LoVo (cell line): ENCODE measurements around the gene STIM2.
A peak's percentile ranks its signal among the peaks of the same experiment; 100 is the strongest.

ENCODE experiments used
- DNase-seq: peaks from one replicate; pipeline ENCODE4 v3.0.0-alpha.2; 2016; ENCODE audit warnings: low spot score

Gene STIM2

DNA sequence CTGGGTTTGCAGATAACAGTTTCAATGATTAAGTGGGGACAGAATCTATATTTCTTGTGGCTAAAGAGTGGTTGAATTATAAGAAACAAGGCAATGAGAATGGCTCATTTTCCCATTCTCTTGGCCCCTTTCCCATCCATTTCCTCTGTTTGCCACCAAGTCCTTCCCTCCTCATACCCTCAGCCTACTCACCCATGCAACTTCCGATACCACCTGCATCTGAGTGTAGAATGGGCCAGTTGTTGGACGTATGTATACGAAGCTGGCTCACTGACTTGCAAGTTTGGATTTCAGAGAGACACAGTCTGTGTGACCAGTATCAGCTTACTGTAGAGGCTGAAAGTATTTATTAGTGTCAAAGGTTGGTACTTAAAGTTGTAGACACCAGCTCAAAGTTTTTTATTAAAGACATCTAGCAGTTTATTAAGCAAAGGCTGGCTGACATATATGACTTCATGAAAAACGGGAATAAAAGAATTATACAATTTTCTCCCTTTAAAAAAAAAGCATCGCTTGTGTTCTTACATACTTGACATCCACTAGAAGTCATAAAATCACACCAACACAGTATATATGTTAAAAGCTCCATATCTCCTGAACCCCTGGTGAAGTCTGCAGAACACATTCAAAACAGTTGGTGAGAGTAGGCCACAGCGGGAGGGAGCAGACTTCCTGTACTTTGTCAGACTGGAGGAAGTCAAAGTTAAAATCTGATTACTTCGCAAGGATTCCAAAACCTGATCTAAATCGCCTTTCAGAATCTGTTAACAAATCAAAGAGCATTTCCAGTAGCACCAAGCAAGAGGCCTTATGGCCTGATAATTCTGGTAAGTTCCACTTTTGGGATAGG, 22.4 kb upstream of the STIM2 start:
- DNase-seq = no peak

- DNase-seq = no peak
These were observed 21.6 kb upstream of the STIM2 start for GRCh38 chr4:26839016-26839415.

DNA sequence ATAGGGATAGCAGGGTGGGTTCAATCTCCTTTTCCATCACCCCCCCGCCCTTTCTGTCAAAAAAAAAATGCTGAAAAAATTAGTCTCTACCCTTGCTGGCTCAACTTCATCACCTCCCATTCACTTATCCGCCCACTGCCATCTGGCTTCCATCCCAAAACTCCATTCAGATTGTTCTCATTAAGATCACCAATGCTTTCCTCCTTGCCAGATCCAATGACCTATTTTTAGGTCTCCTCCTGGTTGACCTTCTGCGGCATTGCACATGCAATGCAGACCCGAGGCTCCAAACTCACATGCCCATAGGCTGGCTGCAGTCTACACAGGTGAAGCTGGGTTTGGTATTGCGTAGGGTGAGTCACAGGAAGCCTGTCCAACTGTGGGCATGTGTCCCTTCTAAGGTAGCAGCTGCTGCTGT, 21.1 kb upstream of the STIM2 start:
- no peak for DNase-seq

DNA sequence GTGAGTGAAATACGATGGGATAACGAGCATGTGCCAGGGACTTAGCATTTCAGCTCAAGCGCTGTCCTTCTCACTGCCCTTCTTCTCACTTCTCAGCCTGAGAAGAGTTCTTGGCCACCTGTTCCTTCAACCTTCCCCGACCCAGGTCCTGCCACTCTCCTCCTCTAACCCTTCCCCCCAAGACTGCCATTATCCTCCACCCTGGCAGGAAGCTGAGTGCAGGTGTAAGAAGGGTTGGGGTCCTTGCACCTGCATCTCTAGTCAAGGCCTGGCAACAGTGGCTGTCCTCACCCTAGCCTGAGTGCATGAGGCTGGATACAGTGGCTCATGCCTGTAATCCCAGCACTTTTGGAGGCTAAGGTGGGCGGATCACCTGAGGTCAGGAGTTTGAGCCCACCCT, 19.9 kb upstream of the STIM2 start:
- DNase-seq = no peak

GRCh38 chr4:26842911-26843310, 17.7 kb upstream of the STIM2 start:
- DNase-seq = no peak

GRCh38 chr4:26850528-26850927, 10.1 kb upstream of the STIM2 start:
- DNase-seq = no peak

DNA sequence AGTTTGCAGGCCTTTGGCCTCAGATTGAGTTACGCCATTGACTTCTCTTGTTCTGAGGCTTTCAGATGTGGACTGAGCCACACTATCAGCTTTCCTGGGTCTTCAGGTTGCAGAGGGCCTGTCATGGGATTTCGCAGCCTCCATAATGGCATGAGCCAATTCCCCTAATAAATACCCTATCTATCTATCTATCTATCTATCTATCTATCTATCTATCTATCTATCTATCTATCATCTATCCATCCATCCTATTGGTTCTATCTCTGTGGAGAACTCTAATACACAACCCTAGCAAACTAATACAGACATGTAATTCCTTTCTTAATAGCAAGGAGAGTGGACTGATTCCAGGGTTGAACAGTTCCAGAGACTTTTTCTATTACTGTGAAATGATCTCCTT, 9.5 kb upstream of the STIM2 start:
- no peak for DNase-seq

DNA sequence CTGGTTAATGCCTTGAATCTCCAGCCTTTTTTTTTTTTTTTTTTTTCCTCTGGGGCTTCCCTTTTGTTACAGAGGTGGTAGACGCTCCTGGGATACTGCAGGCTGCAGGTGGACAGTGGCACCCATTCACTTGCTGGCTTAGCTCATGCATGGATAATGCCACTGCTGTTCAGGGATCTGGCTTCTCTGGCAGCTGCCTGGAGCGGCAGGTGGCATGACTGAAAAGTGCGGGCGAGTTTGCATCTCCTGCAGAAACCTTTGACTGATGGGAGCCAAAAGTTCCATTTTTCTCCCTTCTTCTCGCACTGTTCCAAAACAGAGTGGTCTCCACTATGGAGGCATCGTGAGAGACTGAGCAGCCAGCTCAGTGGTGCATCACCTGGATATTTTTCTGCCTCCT, 5.9 kb upstream of the STIM2 start:
- no peak for DNase-seq

DNA sequence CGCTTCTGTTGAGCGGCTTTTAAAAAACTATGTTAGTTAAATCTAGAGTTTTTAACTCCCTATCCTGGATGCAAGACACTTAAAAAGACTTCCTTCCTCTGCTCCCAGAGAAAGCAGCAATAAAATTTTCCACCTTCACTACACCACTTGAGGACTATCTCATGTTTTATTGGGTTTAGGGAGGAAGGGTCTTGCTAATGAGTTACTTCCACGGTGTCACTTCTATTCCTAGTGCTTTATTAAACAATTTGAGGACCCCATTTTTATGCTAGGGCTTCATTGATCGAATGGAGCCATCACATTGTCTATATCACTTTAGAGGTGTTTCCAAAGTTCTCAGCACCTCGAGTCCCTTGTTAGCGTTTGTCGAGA, 3.7 kb upstream of the STIM2 start:
- DNase-seq = no peak

GRCh38 chr4:26857278-26858034, 3.2 kb upstream of the STIM2 start:
- DNase-seq = peak; percentile 90

- DNase-seq = no peak
These were observed 2.4 kb upstream of the STIM2 start for GRCh38 chr4:26858035-26858918.

DNA sequence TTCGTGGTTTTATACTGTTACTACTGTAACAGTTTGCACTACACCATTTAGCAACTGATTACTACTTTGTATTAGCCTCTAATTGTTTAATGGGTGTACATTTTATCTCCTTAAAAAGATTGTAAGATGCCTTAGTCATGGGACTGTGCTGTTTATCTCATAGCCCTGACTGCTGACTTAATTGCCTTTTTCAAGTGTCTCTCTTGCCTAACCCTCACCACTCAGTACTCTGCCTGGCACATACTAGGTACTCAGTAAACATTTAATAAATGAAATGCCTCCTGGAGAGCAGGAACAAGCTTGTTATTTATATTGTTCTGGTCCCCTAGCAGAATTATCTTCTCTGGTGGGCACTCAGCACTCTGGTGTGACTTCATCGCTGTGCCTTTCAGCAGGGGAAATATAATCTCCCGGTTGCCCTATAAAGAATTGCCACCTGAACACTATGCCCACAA, 1.7 kb upstream of the STIM2 start:
- no peak for DNase-seq

DNA sequence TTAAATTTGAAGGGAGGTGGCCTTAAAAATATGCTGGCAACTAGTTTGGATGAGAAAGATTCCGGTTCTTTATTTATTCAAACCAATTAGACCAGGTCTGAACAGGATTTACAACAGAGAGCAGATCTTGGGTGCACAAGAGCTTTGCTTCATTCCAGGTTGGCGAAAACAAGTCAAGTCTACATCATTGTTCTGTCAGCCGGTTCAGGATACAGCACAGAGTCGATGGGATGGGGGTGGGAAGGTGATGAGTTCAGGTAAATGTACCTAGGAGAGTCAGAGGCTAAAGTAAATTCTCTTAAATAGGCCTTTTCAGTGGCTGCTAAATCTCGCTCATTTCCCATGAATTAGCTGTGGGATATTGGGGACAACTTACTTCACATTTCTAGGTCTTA, 882 bp upstream of the STIM2 start:
- DNase-seq = no peak

DNA sequence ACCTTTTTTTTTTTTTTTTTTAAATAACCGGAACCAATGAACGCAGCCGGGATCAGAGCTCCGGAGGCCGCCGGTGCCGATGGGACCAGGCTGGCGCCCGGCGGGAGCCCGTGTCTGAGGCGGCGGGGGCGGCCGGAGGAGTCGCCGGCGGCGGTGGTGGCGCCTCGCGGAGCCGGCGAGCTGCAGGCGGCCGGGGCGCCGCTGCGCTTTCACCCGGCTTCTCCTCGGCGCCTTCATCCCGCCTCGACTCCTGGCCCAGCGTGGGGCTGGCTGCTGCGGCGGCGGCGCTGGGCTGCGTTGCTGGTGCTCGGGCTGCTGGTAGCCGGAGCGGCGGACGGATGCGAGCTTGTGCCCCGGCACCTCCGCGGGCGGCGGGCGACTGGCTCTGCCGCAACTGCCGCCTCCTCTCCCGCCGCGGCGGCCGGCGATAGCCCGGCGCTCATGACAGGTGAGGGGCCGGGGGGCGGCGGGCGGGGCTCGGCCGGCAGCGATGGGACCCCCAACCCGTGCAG, 337 bp downstream of the STIM2 start:
- peak; percentile 32 for DNase-seq

DNA sequence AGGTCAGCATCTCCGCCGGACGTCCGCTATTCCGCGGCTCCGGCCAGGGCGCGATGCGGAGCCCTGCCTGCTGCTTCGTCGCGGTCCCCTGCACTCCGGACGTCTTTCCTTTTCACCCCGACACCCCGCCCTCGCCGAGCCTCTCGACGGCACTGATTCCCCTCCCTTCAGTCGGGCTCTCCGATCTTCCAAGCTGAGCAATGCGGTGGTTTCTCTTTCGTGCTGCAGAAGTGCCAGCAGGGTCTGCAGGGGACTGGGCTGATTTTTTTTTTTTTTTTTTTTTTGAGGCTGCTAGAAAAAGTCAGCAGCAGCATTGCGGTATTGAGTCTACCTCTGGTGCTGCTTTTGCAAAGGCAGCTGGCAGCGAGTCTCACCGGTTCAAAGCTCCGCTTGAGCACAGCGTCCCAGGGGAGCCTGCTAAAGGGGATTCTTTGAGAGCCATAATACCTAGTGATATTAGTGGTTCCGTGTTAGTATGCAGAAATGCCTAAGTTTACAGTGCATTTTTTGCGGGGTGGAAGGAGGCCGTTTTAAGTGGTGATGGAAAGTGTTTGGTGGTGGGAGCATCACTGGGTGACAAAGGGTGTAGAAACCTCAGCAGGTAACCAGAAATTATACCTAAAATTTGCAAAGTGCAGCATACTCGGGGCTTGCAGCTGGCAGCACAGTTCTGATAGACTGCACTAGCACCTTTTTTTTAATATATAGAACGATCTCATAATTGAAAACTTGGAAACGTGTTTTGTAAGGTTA, 969 bp downstream of the STIM2 start:
- peak; percentile 52 for DNase-seq

DNA sequence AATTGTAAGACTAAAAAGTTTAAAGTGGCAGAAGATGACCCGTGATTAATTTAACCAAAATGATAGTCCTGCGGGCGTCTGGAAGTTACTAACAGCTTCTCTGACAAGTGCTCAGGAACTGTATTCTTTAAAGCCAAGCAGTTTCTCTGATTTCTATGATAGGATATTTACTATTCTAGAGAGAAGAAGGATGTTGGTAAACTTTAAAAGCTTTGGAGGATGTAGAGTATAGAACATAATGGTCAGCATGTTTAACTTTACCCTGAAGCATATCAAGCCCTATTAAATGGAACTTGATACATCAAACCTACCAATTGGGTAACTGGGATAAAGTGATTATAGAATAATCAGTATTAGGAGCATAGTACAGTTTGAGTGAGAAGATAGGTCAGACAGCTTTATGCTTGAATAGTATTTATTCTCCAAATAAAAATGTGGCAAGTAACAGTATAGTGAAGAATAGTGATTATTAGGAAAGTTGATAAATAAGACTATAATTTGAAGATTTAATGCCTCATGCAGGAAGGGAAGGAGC, 1.8 kb downstream of the STIM2 start:
- no peak for DNase-seq

- no peak for DNase-seq
These were observed 2.9 kb downstream of the STIM2 start for GRCh38 chr4:26863512-26863911.

DNA sequence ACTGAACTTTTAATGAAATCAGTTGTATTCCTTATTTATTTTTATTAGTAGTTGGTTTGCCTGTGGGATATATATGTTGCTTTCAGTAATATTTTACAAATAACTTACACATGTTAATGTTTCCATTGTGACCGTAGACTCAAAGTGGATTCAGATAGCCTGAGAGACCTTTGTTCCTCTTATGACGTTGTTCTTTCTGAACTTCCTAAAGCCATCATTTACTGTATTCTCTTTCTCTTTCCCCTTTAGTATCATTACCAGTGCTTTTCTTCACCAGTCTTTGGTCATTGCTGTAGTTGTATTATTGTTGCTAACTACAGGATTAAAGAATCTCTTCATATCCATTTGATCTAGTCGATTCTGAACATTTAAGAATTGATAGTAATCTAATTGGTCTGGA, 4.3 kb downstream of the STIM2 start:
- DNase-seq = no peak

DNA sequence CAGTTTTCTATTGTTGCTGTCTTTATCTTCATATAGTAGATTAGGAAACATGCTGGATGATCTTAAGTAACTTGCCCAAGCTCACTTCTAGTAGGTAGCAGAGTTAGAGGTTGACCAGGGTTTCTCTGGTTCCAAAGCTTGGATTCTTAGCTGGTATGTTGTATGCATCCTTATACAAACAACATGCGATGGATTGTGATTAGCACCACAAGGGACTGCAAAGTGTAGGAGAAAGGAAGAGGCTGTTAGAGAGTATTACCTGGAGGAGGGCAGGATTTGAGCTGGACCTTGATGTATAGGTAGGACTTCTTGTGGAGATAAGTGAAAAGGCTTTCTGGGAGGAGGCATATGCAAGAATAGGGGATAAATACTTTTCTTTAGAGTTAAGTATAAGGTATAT, 5.6 kb downstream of the STIM2 start:
- no peak for DNase-seq

DNA sequence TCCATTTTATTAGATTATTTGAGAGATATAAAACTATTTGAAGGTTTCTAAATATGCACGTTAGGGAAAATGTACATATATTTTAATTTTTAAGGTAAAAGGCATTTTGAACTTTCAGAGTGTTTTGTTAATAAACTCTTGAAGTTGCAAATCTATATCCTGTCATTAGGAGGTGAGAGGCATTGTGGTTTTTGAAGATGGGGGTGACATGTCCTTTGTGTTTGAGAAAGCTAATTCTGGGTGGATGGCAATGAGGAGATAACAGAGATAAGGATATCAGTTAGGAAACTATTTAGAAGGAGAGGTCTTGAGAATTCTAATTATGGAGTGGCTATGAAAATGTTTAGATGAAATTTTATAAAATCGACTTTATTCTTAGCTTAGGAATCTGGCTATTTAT, 6.1 kb downstream of the STIM2 start:
- DNase-seq = no peak
